Measurements from ENCODE around the gene AVPI1.

Gene AVPI1

DNA sequence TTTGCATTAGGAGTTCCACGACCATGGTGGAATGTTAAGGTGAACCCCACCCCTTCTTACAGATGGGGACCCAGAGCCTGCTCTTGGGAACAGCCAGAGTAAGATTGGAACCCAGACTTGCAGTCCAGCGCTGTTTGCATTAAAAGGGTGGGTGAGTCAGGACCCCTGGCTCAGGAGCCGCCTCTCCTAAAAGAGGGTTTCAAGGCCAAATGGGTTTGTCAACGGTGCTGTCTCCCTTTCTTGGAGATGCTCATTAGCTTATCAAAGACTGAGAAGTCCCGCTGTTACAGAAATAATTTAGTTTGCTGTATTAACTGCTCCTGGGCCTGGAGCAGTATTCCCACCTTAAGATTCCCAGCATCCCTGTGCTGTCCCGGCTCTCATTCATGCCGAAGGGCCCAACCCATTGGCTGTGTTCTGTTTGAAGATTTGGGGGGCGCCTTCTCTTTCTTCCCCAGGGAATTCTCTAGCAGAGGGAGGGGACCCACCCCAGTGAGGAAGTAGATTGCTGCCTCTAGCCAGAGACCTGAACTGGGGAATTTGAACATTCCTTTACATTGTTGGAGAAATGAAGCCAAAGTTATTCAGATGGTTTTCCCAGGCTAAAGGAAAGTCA, 28.3 kb upstream of the AVPI1 start:
- no peak for DNase-seq (ENCODE audit: extremely low spot score)

GRCh38 chr10:97714401-97715258, 27.6 kb upstream of the AVPI1 start:
- ChIA-PET CTCF (interaction anchor here (0.6 to 2.1 kb wide), 4 partner anchors 9 to 359 kb away, joined by 3 to 13 read pairs (median 4); no protein-coding TSS in a partner anchor), POLR2A (interaction anchor here (0.7 to 4.2 kb wide), 14 partner anchors 10 to 138 kb away, joined by 3 to 63 read pairs (median 6); partner anchors contain the start of genes AVPI1, PI4K2A and ZFYVE27)
- peak; percentile 69 for DNase-seq (ENCODE audit: extremely low spot score)
- no peak for TF ChIP-seq FOXK2 (IDR thresholded peaks at IDR 0.05)

More for the DNA sequence above, 28.3 kb upstream of the AVPI1 start:
- CTCF ChIA-PET = interaction anchor here (2.1 kb wide), 1 partner anchor 13 kb away, joined by 13 read pairs; no protein-coding TSS in a partner anchor
- TF ChIP-seq L3MBTL2 (conservative IDR thresholded peaks at IDR 0.05) (no peak), PKNOX1 (IDR thresholded peaks at IDR 0.05) (no peak), ARNT (IDR thresholded peaks at IDR 0.05) (no peak), FOXM1 (IDR thresholded peaks at IDR 0.05; ENCODE audit: borderline replicate concordance) (no peak), FOXA1 (IDR thresholded peaks at IDR 0.05) (no peak), LEF1 (IDR thresholded peaks at IDR 0.05; ENCODE audit: borderline replicate concordance) (no peak)
- POLR2A ChIA-PET = interaction anchor here (0.9 to 4.2 kb wide), 7 partner anchors 10 to 31 kb away, joined by 3 to 63 read pairs (median 16); partner anchors contain the start of genes AVPI1 and ZFYVE27

- ChIA-PET POLR2A (interaction anchor here (0.7 to 4.2 kb wide), 15 partner anchors 9 to 139 kb away, joined by 3 to 63 read pairs (median 5); partner anchors contain the start of genes AVPI1, PI4K2A and ZFYVE27), CTCF (interaction anchor here (0.6 to 2.1 kb wide), 6 partner anchors 9 to 358 kb away, joined by 3 to 13 read pairs (median 4); no protein-coding TSS in a partner anchor)
- peak; percentile 78 for DNase-seq (ENCODE audit: extremely low spot score)
- TF ChIP-seq FOXK2 (IDR thresholded peaks at IDR 0.05) (no peak), L3MBTL2 (conservative IDR thresholded peaks at IDR 0.05) (peak; percentile 94), ARNT (IDR thresholded peaks at IDR 0.05) (0 out of 2 replicates have a peak, but pooled peaks have one; percentile 14), FOXM1 (IDR thresholded peaks at IDR 0.05; ENCODE audit: borderline replicate concordance) (peak; percentile 8; the same call in 1 of the 2 replicates), HDGF (IDR thresholded peaks at IDR 0.05; ENCODE audit: borderline replicate concordance) (no peak)
These were observed 26.9 kb upstream of the AVPI1 start for GRCh38 chr10:97713826-97714400.

DNA sequence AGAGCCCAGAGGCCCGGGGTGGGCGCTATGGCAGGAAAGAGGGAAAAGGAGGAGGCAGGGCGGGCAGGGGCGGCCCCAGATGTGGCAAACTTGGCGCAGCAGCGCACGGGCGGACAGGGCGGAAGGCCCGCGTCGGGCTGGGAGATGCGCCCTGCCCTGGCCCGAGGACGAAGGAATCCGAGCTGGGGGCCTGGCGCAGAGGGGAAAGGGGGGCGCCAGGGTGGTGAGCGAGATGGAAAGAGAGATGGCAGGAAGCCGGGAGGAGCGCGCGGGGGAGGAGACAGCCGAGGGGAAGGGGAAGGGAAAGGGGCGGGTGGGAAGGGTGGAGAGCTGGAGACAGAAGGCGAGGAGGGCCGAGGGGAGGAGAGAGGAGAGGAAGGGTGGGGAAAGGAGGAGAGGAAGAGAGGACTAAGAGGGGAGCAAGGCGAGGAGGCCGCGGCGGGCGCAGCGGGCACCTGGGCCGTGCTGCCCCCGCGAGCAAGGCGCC, 26.3 kb upstream of the AVPI1 start, which contains the start of gene MARVELD1:
Gene MARVELD1 (plus strand): TSS at position 392 of the 487 bp plus-strand sequence. CDS start 147 bp downstream, outside the sequence.
- peak; percentile 71 for DNase-seq (ENCODE audit: extremely low spot score)
- ChIA-PET CTCF (interaction anchor here (0.7 to 2.1 kb wide), 6 partner anchors 10 to 39 kb away, joined by 3 to 13 read pairs (median 4); no protein-coding TSS in a partner anchor), POLR2A (interaction anchor here (0.7 to 4.2 kb wide), 12 partner anchors 9 to 62 kb away, joined by 3 to 63 read pairs (median 7); partner anchors contain the start of genes AVPI1 and ZFYVE27)

GRCh38 chr10:97711640-97712572, 24.9 kb upstream of the AVPI1 start:
- no peak for DNase-seq (ENCODE audit: extremely low spot score)
- ChIA-PET POLR2A (interaction anchor here (1.0 to 4.2 kb wide), 5 partner anchors 9 to 29 kb away, joined by 3 to 63 read pairs (median 42); partner anchors contain the start of genes AVPI1 and ZFYVE27), CTCF (interaction anchor here (1.1 to 2.5 kb wide), 2 partner anchors 10 to 37 kb away, joined by 3 to 17 read pairs; no protein-coding TSS in a partner anchor)
- TF ChIP-seq CTBP1 (IDR thresholded peaks at IDR 0.05; ENCODE audit: borderline replicate concordance) (no peak), FOXK2 (IDR thresholded peaks at IDR 0.05) (no peak), BHLHE40 (IDR thresholded peaks at IDR 0.05; ENCODE audit: borderline replicate concordance) (no peak), FOXM1 (IDR thresholded peaks at IDR 0.05; ENCODE audit: borderline replicate concordance) (no peak), L3MBTL2 (conservative IDR thresholded peaks at IDR 0.05) (no peak)

More for the DNA sequence above, 26.3 kb upstream of the AVPI1 start, which contains the start of gene MARVELD1:
- TF ChIP-seq NFRKB (IDR thresholded peaks at IDR 0.05) = no peak
- no peak for TF ChIP-seq PKNOX1 (IDR thresholded peaks at IDR 0.05)
- no peak for TF ChIP-seq ARNT (IDR thresholded peaks at IDR 0.05)
- TF ChIP-seq L3MBTL2 (conservative IDR thresholded peaks at IDR 0.05) = no peak; the same call in 1 of the 2 replicates
- no peak for TF ChIP-seq BHLHE40 (IDR thresholded peaks at IDR 0.05; ENCODE audit: borderline replicate concordance)
- 0 out of 2 replicates have a peak, but pooled peaks have one; percentile 19 for TF ChIP-seq HDGF (IDR thresholded peaks at IDR 0.05; ENCODE audit: borderline replicate concordance)

All from HEK293T (cell line).